ENCODE measurements around the gene FAM13B.
"Not testable (repeated sequence)": the region's sequence is repeated elsewhere in the genome, so short reads cannot be mapped to it uniquely, and the experiment has no call there.

FAM13B gene

DNA sequence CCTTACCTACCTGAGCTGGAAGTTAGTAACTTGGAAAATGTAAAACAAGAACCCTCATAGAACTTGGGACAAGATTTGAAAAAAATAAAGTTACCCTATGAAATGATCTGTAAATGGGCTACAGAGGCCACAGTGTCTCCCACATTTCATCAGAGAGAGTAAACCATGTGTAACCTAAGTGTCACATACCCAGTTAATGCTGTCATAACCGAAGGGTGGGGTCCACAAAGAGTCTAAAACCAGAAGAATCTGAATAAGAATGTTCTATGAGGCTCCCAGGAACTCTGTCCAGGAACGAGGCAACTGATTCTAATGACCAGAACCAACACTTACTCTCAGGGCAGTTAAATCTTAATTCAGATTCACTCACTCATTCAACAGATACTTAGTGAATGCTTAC, 1.0 kb upstream of the FAM13B start:
- DNase-seq: no peak

DNA sequence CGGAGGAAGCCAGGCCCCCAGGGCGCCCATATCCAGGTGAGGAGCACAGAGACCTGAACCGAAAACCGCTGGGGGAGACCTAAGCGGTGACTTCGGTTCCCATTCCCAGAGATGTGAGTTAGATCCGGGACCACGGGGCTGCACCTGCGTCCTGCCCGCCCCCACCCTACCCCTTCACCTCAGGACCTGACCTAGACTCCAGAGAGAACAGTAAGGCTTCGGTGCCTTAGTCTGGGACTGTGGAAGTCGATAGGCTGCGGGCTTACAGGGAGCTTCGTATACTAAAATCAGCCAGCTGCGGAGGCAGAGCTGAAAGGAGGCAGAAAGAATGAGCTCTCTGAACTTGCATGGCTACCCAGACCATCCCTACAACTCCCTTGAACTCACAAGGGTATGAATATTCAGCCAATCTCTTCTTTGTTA, 518 bp upstream of the FAM13B start:
- peak; percentile 44 for DNase-seq

DNA sequence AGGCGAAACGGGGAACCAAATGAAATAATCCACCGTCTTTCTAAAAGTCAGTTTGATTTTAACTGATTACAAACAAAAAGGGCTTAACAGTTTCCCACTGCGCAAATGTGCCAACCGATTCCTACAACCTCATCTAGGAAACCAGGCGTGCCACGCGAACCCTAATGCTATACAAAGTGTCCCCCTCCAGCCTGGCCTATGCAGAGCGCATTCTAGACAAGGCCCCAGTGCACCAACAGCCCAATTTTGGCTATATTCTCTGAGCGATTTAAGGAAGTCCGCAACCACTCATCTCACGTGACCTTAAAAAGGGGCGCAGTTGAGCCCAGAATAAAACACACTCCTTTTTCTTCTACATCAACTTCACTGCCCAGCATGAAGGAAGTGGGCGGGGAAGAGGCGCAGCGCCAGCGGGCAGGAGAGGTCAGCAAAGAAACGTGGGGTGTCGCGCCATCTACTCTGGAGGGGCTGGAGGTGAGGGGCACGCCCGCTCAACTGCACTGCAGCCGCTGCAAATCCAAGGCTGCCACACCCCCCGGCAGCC, 779 bp downstream of the FAM13B start:
- peak; percentile 87 for DNase-seq

DNA sequence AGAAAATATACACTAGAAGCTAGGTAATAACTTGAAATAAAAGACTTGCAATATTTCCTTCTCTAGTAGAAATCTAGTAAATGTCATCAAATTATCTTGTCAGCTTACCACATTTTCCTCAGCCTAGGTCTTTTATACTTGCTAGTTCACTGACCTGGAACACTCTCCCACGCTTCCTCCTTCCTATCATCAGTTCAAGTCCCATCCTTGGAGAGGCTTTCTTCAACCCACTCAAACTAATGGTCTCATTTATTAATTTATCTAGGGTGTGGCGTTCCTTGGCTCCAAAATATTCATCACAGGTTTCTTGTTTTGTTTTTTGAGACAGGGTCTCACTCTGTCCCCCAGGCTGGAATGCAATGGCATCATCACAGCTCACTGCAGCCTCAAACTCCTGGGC, 2.9 kb downstream of the FAM13B start:
- DNase-seq: no peak

DNA sequence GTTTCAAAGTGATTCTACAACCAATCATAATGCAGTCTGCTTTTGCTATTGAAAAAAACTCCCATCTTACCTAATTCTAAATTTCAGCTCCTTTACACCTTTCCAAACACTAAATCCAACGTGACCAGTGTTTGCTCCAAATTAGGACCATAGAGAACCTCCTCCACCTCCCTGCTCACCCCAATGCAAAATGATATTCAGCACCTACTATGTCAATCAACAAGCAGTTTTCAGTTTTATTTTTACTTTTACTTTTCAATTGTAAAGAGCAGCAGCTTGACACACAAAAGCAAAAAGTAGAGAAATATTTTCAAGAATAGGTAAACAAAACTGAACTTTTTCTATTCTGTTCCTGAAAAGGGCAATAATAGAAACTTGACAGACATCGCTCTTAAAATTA, 3.4 kb downstream of the FAM13B start:
- DNase-seq: no peak

DNA sequence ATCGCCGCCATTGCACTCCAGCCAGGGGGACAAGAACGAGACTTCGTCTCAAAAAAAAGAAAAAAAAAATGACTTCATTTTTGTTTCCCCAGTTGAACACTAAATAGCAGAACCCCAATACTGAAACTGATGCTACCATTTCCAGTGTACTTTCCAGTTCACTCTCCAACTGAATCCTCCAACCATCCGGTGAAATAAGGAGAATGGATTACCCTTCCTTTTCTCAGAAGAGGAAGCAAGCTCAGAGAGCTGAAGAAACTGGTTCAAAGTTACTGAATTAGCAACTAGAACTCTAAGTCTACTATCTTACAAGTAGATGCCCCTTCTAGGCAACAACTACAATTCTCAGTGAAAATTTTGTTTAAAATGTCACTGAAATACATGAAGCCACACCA, 3.9 kb downstream of the FAM13B start:
- no peak for DNase-seq

DNA sequence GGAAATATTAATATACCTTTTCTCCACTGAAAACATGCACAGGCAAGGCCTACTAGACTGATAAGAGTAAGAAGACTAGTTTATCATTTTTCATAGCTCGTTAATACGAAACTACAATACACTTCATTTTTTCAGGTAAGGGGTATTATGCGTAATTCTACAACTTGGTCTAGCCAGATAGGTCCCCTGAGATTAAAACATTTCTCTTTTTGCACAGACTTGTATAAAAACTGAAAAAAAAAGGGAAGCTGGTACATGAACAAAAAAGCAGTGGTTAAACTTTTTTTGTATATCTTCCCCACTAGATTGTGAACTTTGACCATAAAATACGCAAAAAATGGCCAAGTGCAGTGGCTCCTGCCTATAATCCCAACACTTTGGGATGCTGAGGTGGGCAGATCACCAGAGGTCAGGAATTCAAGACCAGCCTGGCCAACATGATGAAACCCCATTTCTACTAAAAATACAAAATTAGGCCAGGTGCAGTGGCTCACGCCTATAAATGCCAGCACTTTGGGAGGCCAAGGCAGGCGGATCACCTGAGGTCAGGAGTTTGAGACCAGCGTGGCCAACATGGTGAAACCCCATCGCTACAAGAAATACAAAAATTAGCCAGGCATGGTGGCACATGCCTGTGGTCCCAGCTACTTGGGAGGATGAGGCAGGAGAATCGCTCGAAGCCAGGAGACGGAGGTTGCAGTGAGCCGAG, 4.5 kb downstream of the FAM13B start:
- not testable (repeated sequence) for DNase-seq

DNA sequence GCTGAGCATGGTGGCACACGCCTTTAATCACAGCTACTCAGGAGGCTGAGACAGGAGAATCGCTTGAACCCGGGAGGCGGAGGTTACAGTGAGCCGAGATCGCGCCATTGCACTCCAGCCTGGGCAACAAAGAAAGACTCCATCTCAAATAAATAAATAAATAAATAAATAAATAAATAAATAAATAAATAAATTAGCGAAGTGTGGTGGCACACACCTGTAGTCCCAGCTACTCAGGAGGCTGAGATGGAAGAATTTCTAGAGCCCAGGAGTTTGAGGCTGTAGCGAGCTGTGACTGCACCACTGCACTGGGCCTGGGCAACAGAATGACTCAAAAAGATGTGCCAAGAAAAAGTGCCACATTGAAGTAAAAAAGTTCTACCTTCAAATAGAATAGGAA, 6.1 kb downstream of the FAM13B start:
- not testable (repeated sequence) for DNase-seq

DNA sequence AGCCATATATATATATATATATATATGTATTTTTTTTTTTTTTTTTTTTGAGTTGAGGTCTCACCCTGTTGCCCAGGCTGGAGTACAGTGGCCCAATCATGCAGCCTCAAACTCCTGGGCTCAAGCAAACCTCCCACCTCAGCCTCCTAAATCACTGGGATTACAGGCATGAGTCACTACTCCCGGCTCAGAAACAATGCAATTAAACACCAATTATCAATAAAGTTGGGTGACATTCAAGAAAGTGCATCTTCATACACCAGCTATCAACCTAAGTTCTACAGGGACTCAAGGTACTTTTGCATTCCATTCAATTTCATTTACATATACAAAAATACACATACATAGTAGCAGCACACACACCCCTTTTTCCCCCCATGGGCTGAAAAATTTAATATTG, 7.6 kb downstream of the FAM13B start:
- no peak for DNase-seq

DNA sequence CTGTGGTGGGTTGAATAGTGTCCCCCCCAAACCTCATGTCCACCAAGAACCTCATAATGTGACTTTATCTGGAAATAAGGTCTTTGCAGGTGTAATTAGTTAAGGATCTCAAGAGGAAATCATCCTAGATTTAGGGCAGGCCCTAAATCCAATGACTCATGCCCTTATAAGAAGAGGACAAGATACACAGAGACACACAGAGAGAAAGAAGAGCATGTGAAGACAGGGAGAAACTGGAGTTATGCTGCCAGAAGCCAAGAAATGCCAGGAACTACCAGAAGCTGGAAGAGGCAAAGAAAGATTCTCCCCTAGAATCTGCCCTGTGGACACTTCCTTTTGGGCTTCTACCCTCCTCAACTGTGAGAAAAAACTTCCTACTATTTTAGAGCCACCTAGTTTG, 8.8 kb downstream of the FAM13B start:
- no peak for DNase-seq

DNA sequence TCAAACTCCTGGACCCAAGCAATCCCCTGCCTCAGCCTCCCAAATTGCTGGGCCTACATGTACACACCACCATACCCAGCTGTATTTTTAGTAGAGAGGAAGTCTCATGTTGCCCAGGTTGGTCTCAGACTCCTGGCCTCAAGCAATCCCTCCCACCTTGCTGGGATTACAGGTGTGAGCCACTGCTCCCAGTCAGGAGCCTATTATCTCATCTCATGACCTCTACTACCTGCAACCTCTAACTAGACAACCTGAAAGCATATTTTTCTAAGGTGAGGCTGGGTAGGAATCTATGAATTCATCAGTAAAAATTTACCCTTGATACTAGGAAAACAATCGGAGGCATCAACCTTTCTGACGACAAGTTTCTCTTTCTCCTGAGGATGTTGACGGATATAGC, 10.0 kb downstream of the FAM13B start:
- DNase-seq: no peak

DNA sequence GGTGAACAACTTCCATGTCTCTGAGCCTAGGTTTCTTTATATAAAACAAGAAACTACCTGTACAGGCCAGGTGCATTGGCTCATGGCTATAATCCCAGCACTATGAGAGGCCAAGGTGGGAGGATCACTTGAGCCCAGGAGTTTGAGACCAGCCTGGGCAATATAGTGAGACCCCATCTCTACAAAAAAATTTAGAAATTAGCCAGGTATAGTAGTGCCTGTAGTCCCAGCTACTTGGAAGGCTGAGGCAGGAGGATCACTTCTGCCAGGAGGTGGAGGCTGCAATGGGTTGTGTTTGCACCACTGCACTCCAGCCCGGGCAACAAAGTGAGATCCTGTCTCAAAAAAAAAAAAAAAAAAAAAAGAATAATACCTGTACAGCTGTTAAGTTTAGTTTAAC, 11.1 kb downstream of the FAM13B start:
- no peak for DNase-seq

DNA sequence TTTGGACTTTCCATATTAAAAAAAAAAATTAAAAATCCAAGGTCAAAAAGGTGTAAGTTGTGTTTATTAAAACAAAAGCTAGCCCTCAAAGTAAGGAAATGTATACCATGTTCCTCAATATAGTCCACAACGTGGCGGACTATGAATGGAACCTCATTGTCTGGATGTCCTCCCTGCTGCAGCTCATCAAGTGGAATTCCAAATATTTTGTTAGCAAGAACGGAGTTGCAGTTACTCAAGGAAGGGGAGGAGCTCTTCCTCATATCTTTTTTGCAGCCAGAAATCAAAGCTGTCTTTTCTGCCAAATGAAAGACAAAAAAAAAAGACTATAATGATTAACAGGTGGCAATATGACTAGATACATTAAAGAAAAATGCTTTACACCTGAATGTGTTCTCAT, 14.0 kb downstream of the FAM13B start:
- DNase-seq: no peak

DNA sequence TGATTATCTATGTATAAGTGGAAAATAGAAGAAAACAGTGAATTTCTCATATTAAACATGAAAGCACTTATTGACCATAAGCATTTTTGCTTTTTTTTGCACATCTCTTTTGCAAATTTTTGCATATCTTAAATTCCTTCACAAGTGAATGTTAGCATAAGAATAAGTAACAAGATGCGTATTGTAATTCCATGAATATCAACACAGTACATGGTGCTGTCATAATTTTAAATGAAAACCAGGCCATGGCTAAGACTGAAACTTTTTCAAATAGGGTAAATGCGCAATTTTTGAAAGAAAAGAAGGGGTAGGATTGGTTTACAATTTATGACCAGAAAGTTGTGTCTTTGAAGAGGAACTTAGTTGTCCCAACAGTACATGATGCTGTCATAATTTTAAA, 17.0 kb downstream of the FAM13B start:
- no peak for DNase-seq

DNA sequence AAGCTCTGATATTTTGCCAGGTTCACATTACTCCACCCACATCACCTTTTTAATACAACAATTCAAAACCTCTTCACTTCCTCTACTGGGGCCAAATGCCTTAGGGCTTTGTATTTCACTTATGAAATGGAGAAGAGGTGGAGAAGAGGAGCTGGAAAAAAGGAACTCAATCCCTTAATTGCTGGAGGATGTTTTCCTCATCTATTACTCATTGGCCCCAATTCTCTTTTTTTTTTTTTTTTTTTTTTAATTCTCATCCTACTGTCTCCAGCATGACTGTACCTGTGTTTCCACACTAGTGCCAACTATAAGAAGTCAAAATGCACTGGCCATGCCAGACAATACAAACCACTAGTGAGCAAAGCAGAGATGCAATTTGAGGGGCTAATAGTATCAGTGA, 20.9 kb downstream of the FAM13B start:
- no peak for DNase-seq

DNA sequence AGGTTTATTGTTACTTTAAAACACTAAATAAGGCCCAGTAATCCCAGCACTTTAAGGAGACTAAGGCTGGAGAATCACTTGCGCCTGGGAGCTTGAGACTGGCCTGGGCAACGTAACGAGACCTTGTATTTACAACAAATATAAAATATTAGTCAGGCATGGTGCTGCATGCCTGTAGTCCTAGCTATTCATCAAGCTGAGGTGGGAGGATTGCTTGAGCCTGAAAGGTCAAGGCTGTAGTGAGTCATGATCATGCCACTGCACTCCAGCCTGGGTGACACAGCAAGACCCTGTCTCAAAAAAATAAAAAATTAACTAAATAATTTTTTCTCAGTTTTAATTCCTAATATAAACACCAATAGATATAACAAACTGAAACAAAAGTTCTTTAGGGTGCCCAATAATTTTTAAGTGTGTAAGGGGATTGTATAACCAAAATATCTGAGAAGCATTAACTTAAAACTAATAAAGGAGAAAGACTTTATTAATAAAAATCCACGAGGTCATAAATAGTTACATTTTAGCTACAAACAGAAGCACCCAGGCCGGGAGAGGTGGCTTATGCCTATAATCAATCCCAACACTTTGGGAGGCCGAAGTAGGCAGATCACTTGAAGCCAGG, 32.7 kb downstream of the FAM13B start:
- no peak for DNase-seq

DNA sequence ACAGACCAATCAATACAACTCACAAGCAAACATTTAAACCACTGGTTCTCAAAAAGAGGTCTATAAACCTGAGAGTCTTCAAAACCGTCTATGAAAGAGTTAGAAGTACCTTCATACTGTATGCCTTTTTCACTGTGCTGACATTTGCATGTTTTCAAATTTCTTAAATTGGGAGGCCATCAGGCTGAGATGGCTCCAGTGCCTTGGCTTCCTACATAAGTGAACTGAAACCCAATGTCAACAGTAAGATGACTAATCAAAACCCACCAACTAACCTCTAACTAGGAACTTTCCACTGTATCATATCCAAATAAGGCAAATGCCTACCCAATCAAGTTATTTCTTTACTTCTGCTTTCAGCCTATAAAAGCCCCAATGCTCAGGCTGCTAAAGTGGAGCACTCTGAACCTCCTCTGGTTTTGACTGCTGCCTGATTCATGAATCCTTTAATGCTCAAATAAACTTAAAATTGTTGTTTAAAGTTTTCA, 35.1 kb downstream of the FAM13B start:
- DNase-seq: peak; percentile 44

DNA sequence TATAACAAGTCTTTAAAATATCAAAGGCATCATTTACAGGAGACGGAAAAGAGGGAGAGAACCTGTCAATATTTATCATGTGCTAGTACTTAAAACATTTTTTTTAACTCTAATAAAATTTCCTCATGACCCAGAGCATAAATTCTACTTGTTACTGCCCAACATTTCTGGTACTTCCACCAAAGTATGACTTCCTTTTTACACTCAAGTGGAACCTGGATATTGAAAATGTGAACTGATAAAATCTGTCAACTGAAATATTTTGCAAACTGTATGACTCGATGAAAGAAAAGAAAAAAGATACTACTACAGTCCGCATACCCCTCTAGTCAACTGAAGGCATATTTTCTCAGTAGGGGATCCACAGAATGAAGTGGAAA, 37.1 kb downstream of the FAM13B start:
- DNase-seq: no peak

DNA sequence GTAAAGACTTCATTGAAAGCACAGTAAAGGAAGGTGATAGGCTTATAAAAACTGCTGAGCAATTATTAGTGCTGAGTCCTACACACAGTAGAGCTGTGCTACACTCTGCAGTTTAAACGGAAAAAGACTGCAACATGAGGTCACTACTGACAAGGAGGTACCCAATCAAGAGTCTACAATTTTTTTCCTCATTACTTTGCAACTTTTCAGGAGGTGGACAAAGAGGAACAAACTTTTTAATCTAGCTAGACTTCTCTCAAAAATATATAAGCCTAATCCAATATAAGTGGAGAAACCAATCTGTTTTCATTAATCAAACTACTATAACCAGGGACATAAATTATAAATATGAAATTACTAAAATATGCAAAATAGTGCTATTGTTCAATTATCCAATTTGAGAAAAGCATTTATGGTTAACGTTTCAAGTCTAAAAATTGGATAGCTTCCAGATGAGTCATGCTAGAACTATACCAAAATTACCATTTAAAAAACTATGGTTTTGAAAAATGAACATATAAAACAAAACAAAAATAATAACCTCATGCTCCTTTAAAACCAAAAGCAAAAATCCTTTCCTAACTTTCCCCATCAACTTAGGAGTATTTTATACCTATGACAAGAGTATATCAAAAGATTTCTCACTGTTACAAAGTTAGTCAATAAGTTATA, 37.7 kb downstream of the FAM13B start:
- DNase-seq: peak; percentile 30

DNA sequence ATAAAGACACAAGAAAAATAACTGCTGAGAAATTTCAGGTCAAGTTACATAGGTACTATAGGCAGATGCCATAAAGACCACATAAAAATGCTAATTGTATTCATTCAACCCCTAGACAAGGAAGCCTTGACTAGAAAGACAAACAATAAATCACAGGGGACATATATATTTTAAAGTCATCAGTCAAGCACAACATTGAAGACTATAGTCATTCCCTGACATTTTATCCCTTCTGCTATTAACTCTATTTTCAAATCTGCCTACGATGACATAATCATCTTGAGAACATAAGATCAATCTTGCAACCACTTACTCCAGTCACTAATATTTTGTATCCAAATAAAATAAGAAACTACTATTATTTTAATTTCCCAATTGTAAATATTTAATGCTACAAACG, 38.3 kb downstream of the FAM13B start:
- no peak for DNase-seq

DNA sequence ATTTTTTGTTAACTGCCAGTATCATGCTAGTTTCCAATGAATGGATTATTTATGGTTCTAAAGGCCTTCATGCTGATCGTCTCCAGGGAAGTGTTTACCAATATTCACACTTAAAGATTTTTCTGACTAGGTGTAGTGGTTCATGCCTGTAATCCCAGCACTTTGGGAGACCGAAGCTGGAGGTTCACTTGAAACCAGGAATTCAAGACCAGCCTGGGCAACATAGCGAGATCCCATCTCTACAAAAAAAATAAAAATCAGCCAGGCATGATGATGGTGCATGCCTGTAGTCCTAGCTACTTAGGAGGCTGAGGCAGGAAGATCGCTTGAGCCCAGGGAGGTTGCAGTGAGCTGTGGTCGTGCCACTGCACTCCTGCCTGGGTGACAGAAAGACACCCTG, 43.5 kb downstream of the FAM13B start:
- no peak for DNase-seq

DNA sequence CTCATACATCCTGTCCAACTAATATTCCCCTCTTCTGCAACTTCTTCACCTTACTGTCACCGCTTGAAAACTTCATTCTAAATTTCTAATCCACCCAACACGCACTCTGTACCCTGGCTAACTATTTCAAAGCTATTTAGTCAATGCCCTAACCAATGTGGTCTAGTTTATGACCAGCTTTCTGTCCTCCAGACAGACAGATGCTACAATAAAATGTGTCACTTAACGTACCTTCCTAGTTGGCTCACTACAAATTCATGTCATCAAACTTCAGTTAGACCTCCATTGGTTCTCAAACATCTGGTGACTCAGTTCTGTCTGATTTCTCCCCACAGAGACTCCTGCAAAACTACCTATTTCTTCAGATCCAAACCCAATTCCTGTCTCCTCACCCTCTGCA, 57.7 kb downstream of the FAM13B start:
- no peak for DNase-seq

DNA sequence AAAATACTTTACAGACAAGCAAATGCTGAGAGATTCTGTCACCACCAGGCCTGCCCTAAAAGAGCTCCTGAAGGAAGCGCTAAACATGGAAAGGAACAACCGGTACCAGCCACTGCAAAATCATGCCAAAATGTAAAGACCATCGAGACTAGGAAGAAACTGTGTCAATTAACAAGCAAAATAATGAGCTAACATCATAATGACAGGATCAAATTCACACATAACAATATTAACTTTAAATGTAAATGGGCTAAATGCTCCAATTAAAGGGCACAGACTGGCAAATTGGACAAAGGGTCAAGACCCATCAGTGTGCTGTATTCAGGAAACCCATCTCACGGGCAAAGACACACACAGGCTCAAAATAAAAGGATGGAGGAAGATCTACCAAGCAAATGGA, 62.5 kb downstream of the FAM13B start:
- not testable (repeated sequence) for DNase-seq

DNA sequence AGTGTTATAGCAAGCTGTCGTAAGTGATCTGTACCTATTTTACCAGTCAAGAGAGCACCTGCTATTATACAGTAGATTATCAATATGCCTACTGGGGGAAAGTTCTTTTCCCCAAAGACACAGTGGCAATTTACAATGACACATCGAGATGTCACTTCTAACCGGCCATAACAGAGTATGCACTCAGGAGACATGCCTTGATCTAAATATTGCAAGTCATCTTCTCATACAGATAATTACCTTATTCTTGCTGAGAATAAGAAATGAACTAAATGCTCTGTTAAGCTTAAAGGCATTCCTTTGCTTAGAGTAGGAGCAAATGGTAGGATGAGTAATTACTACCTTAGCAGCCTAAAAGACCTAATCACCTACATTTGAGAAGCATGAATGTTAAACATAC, 72.1 kb downstream of the FAM13B start:
- DNase-seq: no peak
